Fibroblast of upper back skin (primary cell): ENCODE results near the gene KSR1.

Source experiments
- DNase-seq: peaks from one replicate; pipeline ENCODE4 v3.0.0-alpha.2; 2013

Gene KSR1

GRCh38 chr17:27575096-27575911 lies 119.1 kb downstream of the KSR1 start:
- DNase-seq: no peak

GRCh38 chr17:27575912-27576252 lies 119.6 kb downstream of the KSR1 start:
- no peak for DNase-seq

GRCh38 chr17:27576477-27577083 lies 120.3 kb downstream of the KSR1 start:
- no peak for DNase-seq

- DNase-seq: peak; percentile 90
Observed at GRCh38 chr17:27577121-27577761, 121.0 kb downstream of the KSR1 start.

- DNase-seq: peak; percentile 70
Observed at GRCh38 chr17:27577884-27578717, 121.9 kb downstream of the KSR1 start.

GRCh38 chr17:27578718-27579085 lies 122.5 kb downstream of the KSR1 start:
- DNase-seq: peak; percentile 51

- DNase-seq: no peak
Observed at GRCh38 chr17:27579304-27579703, 123.1 kb downstream of the KSR1 start.

DNA sequence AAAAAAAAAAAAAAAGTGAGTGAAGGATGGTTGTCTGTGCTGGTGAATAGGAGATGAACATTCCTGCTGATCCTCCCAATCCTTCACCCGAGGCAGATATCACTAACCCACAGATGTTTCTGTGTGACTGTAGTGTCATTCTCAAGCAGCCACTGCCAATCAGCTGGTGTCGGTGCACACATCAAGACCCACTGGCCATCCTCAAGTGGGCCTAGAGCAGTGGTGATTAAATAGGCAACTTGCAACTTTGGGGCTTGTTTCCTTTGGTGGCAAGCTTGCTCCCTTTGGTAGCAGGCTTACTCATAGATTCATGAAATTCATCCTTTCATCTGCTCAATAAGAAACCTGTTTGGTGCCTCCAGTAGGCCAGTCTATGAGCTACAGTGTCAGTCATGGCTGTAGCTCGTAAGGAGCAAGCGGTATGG lies 123.7 kb downstream of the KSR1 start:
- DNase-seq: no peak

DNA sequence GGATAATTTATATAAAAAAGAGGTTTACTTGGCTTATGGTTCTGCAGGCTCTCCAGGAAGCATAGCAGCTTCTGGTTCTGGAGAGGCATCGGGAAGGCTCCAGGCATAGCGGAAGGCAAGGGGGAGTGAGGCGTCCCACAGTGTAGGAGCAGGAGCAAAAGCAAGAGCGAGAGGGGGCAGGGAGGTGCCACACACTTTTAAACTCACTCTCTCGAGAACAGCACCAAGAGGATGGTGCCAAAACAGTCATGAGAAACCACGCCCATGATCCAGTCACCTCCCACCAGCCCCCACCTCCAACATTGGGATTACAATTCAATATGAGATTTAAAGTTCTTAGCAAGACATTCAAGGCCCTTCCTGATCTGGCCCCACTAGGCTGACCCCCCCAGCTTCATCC lies 124.8 kb downstream of the KSR1 start:
- DNase-seq: no peak

GRCh38 chr17:27582696-27583095 lies 126.4 kb downstream of the KSR1 start:
- no peak for DNase-seq

- DNase-seq: no peak
Observed at GRCh38 chr17:27585153-27585681, 129.0 kb downstream of the KSR1 start.

DNA sequence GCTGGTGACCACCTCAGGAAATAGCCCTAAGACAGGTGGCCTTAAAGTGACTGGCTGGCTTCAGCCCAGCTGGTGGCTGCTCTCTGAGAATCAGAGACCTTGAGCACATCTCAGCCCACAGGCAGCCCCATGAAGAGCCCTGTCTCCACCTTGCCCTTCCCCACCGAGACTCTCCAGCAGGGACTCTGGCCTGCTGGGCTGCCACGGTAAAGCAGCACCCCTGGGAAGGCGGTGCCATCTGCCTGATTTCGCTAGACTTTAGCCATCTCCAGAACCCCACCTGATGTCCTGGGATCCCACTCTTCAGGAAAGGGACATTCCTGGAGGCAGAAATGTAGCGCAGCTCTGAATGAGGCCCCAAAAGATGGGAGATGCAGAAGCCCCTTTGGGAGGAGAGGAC lies 129.5 kb downstream of the KSR1 start:
- no peak for DNase-seq

DNA sequence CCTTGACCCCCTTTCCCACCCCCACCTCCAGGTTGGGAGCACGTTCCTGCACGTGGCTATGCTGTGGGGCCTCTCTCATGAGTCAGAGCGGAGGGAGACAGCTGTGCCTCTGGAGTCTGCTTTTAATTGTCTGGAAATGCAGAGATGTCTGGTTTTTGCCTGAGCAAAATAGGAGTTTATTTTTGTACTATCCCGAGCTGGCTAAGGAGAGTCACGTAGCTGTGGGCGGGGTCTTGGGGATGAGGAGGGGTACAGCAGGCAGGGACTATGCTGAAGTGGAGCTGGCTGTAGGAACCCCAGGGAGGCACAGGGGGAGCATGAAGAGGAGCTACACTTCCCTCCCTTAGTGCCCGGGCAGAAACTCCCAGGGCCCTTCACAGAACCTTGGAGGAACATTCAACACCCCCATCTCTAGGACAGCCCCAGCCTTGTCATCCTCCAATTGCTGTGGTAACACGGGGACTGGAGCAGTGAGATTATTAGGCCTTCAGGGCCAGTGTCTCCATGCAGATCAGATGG lies 130.0 kb downstream of the KSR1 start:
- DNase-seq: peak; percentile 95

- no peak for DNase-seq
Observed at GRCh38 chr17:27588354-27588753, 132.1 kb downstream of the KSR1 start.

GRCh38 chr17:27590864-27591263 lies 134.6 kb downstream of the KSR1 start:
- DNase-seq: no peak

- no peak for DNase-seq
Observed at GRCh38 chr17:27591986-27592385, 135.7 kb downstream of the KSR1 start.

DNA sequence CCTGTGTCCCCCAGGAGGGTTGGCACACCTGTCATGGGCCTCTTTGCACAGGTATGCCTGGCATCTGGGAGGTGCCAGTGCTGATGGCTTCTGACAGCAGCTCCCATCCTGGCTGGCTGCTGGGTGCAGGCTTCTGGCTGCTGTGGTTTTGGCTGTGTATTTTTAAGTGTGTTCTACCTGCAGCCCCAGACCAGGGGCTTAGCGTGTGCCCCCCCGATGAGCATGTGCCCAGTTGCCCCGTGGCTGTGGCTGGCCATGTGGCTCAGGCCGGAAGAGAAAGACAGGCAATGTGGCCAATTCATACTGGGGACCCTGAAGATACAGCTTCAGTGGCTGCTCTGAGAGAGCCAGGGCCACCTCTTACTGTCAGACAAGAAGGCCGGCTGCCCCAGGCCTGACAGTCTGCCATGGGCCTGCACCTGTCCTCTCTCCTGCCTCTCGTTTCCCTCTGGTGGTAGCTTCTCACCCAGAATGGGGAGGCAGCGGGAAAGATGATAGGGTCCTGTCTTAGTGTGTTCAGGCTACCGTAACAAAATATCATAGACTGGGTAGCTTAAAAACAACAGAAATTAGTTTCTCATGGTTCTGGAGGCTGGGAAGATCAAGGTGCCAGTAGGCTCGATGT lies 137.1 kb downstream of the KSR1 start:
- DNase-seq: no peak

- no peak for DNase-seq
Observed at GRCh38 chr17:27593857-27594255, 137.6 kb downstream of the KSR1 start.

DNA sequence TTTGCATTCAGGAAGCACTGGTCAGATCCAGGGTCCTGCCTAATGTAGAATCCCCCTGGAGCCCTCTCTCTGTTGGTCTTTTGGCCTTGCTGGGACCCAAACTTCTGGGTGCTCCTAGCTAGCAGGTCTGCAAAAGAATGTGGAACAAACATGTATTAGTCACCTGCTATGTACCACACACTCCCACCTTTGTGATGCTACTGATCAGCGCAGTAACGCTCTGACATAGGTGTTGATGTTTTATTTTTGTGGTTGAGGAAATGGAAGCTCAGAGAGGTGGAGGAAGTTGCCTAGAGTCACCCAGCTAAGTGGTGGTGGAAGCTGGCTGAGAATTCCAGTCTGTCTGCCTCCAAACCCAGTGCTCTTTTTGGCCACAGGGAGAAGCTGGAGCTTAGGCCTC lies 139.0 kb downstream of the KSR1 start:
- no peak for DNase-seq

- peak; percentile 38 for DNase-seq
Observed at GRCh38 chr17:27596096-27596495, 139.8 kb downstream of the KSR1 start.

DNA sequence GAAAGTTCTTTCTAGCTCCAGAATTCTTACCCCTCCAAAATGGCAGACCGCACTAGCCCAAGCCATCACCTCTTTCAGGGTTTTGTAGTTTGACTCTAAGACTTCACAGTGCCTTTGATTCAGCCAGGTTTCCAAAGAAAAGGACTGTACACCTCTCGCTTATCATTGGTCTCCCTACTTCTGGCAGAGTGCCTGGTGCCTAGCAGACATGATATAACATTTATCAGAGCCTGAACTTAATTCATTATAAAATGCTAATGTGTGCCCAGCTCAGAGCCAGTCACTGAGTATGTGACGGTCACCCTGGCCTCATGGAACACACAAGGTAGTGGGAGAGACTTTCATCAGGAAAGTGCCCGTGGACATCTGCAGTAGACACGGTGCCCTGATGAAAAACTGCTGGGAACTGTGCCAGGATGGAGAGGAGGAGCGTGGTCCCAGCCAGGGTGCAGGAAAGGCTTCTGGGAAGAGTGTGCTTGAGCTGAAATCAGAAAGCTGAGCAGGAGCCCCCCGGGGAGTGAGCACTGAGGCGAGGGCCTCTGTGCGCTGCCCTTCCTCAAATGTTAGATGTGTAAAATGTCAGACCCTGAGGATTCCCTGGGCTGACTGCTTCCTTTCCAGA lies 140.4 kb downstream of the KSR1 start:
- no peak for DNase-seq

GRCh38 chr17:27597188-27597580 lies 140.9 kb downstream of the KSR1 start:
- no peak for DNase-seq
